Lung (tissue), 12 donors: Measurements from ENCODE around the gene SDC4. TPM values are rescaled to one million over a fixed set of nuclear protein-coding genes. Genes with fewer than 3 reads are reported as not detected.

ENCODE experiments used
- ATAC-seq: fragments of 200-7000 bp; cut with Tn5 transposase; one replicate; pipeline ENCODE4 v1.9.1; 2020; ENCODE audit warnings: moderate number of reproducible peaks; ENCODE audit not compliant: insufficient read depth, low FRiP score
- DNase-seq, 3 donors: peaks; one replicate each; pipeline ENCODE4 v3.0.0-alpha.2; 2013 to 2017
- H3K27ac ChIP-seq, 2 donors: one replicate each; pipeline ENCODE4 v1.5.1; 2013; ENCODE audit warnings: mild to moderate bottlenecking in 2 of 2, moderate library complexity in 2 of 2, control low read depth in 1 of 2, inconsistent platforms in 1 of 2, low read depth in 1 of 2, low read length in 1 of 2
- H3K27me3 ChIP-seq, 3 donors: one replicate each; pipeline ENCODE4 v1.5.1; 2013; ENCODE audit warnings: low read length in 2 of 3; ENCODE audit not compliant: control insufficient read depth in 3 of 3, insufficient read depth in 3 of 3
- H3K36me3 ChIP-seq, 4 donors: one replicate each; pipeline ENCODE4 v1.5.1; 2013; ENCODE audit warnings: low read length in 4 of 4, mild to moderate bottlenecking in 1 of 4, moderate library complexity in 1 of 4; ENCODE audit not compliant: control insufficient read depth in 4 of 4, insufficient read depth in 4 of 4
- H3K4me1 ChIP-seq, 5 donors: one replicate each; pipeline ENCODE4 v1.5.1; 2013; ENCODE audit warnings: low read length in 5 of 5, mild to moderate bottlenecking in 2 of 5, moderate library complexity in 1 of 5; ENCODE audit not compliant: control insufficient read depth in 5 of 5, insufficient read depth in 5 of 5
- H3K4me3 ChIP-seq: one replicate; pipeline ENCODE4 v1.5.1; 2013; ENCODE audit warnings: mild to moderate bottlenecking, control low read depth, moderate library complexity
- H3K9ac ChIP-seq, 2 donors: one replicate each; pipeline ENCODE4 v1.5.1; 2013; ENCODE audit warnings: low read length in 2 of 2, control low read depth in 1 of 2; ENCODE audit not compliant: insufficient read depth in 1 of 2
- H3K9me3 ChIP-seq, 4 donors: one replicate each; pipeline ENCODE4 v1.5.1; 2013; ENCODE audit warnings: low read length in 3 of 4, mild to moderate bottlenecking in 1 of 4, moderate library complexity in 1 of 4; ENCODE audit not compliant: control insufficient read depth in 4 of 4, insufficient read depth in 3 of 4
- WGBS, 2 donors: extraction: QIAGEN DNeasy Blood & Tissue Kit; methylation state at CpG; one replicate each; pipeline ENCODE4 v1.1.7; 2013; 5-methylcytosine and 5-hydroxymethylcytosine counted together
- polyA plus RNA-seq, 2 donors: library from polyadenylated mRNA; stranded (reverse); fragments of 200-250 nt; gene quantifications; one replicate each; pipeline ENCODE4 v1.2.1, GENCODE V29; 2013
- total RNA-seq, 2 donors: library from RNA; depleted of rRNA in 1 of 2; stranded (reverse); fragments of >200 nt in 1 of 2; gene quantifications; one replicate each; pipeline ENCODE4 v1.2.1, GENCODE V29; 2014 to 2021
- TF ChIP-seq, protein P1 (sequence below): IDR thresholded peaks from 2 replicates; pipeline ENCODE4 v1.5.1; 2012; ENCODE audit warnings: mild to moderate bottlenecking; ENCODE audit errors: control extremely low read depth, extremely low read depth
- donor health status: control.
- donor health status: control.
- donor health status: Bipolar disorder and iron deficiency.
- donor health status: healthy.
- donor health status: DM: yes; HTN: yes; CAD: no.

SDC4 gene
- total and polyA plus RNA-seq, 4 donors: 239 to 313 (median 254) TPM

DNA sequence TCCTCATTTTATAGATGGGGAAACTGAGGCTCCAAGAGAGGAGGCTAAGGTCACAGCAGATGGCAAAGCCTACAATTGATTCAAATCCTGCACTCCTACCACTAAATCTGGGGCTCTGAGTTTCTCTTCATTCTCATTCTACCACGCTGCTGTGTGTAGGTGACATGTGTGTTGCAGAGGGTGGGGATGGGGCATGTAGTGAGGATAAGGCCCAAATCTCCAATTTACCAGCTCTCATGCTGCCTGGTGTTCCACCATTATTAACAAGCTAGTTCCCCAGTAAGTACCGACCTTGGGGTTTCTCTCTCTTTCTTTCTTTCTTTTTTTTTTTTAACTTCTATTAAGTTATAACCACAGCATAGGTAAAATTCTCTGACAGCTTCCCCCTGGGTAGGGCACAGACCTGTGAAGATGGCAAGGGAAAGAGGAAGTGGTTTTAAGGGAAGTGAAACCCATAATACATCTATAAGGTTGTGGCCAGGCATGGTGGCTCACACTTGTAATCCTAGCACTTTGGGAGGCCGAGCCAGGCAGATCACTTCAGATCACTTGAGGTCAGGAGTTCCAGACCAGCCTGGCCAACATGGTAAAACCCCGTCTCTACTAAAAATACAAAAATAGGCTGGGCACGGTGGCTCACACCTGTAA lies 27.2 kb downstream of the SDC4 start:
- WGBS, 2 donors: 65 to 68% methylated on average over 5 of the region's 5 CpGs
- H3K9me3 ChIP-seq: no peaks in the 10 kb centered on the region
- H3K27me3 ChIP-seq: peaks cover 0 to 27% (median 9%) of the 10 kb centered on the region in 3 donors
- no peaks in the 10 kb centered on the region for H3K4me1 ChIP-seq
- DNase-seq: no peak
- no peak overlapping the region for H3K27ac ChIP-seq
- H3K4me3 ChIP-seq: no peak overlapping the region
- no peak for ATAC-seq
- TF ChIP-seq, protein P1, sequence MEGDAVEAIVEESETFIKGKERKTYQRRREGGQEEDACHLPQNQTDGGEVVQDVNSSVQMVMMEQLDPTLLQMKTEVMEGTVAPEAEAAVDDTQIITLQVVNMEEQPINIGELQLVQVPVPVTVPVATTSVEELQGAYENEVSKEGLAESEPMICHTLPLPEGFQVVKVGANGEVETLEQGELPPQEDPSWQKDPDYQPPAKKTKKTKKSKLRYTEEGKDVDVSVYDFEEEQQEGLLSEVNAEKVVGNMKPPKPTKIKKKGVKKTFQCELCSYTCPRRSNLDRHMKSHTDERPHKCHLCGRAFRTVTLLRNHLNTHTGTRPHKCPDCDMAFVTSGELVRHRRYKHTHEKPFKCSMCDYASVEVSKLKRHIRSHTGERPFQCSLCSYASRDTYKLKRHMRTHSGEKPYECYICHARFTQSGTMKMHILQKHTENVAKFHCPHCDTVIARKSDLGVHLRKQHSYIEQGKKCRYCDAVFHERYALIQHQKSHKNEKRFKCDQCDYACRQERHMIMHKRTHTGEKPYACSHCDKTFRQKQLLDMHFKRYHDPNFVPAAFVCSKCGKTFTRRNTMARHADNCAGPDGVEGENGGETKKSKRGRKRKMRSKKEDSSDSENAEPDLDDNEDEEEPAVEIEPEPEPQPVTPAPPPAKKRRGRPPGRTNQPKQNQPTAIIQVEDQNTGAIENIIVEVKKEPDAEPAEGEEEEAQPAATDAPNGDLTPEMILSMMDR: no peak
- peaks cover 0 to 6% (median 0%) of the 10 kb centered on the region in 4 donors for H3K36me3 ChIP-seq
- H3K9ac ChIP-seq: no peak overlapping the region

DNA sequence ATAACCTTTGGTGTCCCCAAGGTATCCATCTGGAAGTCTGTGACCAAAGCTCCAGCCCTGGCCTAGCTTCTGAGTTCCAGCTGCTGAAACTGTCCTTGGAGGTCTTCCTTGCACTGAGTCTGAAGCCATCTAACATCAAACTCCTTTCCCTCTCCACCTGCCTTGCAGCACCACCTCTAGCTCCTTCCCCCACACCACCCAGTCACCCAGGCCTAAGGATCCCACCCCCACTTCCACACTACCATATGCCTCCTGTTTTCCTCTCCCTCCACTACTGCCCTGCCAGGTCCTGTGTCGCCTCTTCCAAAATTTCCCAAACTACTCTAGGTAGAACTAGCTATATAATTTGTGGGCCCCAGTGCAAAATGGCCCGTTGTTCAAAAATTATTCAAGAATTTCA lies 29.3 kb downstream of the SDC4 start:
- ATAC-seq (no peak), DNase-seq (no peak)
- TF ChIP-seq, protein P1: no peak
- Histone ChIP-seq H3K36me3 (no peaks in the 10 kb centered on the region), H3K4me1 (no peaks in the 10 kb centered on the region), H3K9me3 (no peaks in the 10 kb centered on the region), H3K4me3 (no peak overlapping the region), H3K27me3 (peaks cover 0 to 36% (median 17%) of the 10 kb centered on the region in 3 donors), H3K27ac (no peak overlapping the region), H3K9ac (no peak overlapping the region)
- WGBS, 2 donors: 51 to 69% methylated on average over 2 of the region's 2 CpGs

DNA sequence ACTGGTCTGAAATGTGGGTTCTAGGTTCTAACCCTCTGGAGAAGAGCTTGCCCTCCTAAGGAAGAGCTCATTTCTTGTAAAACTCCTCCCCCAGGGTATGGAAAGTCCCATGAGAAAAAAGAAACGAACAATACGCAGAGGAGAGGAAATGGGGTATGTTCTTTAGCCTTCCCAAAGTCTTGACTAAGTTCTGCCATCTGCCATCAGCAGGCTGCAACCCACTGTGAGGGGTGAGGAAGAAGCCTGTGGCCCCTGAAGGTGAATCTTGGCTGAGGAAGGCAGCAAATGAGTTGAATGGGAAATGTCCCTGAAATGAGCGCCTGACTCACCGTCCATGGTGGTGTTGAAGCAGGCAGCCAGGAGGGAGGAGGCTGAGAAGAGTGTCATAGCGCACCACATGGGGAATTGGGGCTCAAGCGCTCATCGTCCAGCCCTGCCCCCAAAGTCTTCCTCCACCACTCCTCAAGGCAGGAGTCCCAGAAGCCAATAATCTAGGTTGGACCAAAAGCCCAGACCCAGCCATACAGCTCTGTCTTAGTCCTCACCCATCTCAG lies 29.8 kb downstream of the SDC4 start:
- DNase-seq (no peak), ATAC-seq (no peak)
- Histone ChIP-seq H3K27ac (no peak overlapping the region), H3K4me1 (no peaks in the 10 kb centered on the region), H3K4me3 (no peak overlapping the region), H3K9ac (no peak overlapping the region), H3K27me3 (peaks cover 0 to 38% (median 17%) of the 10 kb centered on the region in 3 donors), H3K9me3 (no peaks in the 10 kb centered on the region), H3K36me3 (no peaks in the 10 kb centered on the region)
- TF ChIP-seq, protein P1: no peak
- 67 to 75% methylated on average over 7 of the region's 7 CpGs for WGBS, 2 donors

DNA sequence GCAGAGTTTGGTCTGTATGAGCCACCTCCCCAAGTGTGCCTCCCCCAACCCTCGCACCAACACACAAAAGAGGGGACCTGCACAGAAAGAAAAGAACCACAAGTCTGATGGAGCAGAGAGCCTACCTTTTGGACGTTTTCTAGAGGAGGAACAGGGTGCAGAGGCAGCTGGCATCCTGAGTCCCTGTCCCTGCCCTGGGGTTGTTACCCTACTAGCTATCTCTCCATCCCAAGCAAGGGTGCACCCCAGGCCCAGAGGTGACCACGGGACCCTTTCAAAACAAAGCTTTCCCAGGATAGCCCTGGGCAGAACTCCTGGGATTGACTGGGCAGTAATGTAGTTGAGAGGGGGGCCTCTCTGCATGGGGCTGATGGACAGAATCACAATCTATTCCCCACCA lies 30.4 kb downstream of the SDC4 start:
- Histone ChIP-seq H3K9me3 (no peaks in the 10 kb centered on the region), H3K4me1 (no peaks in the 10 kb centered on the region), H3K27me3 (peaks cover 0 to 43% (median 17%) of the 10 kb centered on the region in 3 donors), H3K27ac (no peak overlapping the region), H3K9ac (no peak overlapping the region), H3K4me3 (no peak overlapping the region), H3K36me3 (no peaks in the 10 kb centered on the region)
- DNase-seq: no peak
- TF ChIP-seq, protein P1: no peak
- 68 to 71% methylated on average over 3 of the region's 3 CpGs for WGBS, 2 donors
- no peak for ATAC-seq
